Skeletal muscle satellite cell (primary cell): ENCODE measurements around the gene NPHP4. TPM values are rescaled to one million over a fixed set of nuclear protein-coding genes. Genes with fewer than 3 reads are reported as not detected.

Experiments
- H3K27me3 ChIP-seq: 2 replicates; pipeline ENCODE4 v1.7.0; 2013; ENCODE audit warnings: low read length; ENCODE audit not compliant: control insufficient read depth, insufficient read depth
- H3K36me3 ChIP-seq: 2 replicates; pipeline ENCODE4 v1.7.0; 2013; ENCODE audit warnings: mild to moderate bottlenecking, control low read depth, low read length; ENCODE audit not compliant: insufficient read depth
- H3K4me1 ChIP-seq: 2 replicates; pipeline ENCODE4 v1.7.0; 2013; ENCODE audit warnings: low read length; ENCODE audit not compliant: control insufficient read depth, insufficient read depth
- H3K4me2 ChIP-seq: 2 replicates; pipeline ENCODE4 v1.7.0; 2013; ENCODE audit warnings: mild to moderate bottlenecking, low read length
- H3K4me3 ChIP-seq: 2 replicates; pipeline ENCODE4 v1.7.0; 2013; ENCODE audit warnings: low read length
- H3K9ac ChIP-seq: 2 replicates; pipeline ENCODE4 v1.7.0; 2013; ENCODE audit warnings: mild to moderate bottlenecking, low read depth, low read length, moderate library complexity
- H3K9me3 ChIP-seq: replicated peaks from 2 replicates; pipeline ENCODE4 v1.7.0; 2013; ENCODE audit warnings: mild to moderate bottlenecking, control low read depth, low read length
- total RNA-seq: library from RNA; depleted of rRNA; stranded (reverse); fragments of >200 nt; gene quantifications from 2 replicates; pipeline ENCODE4 v1.2.3, GENCODE V29; 2012; rRNA removed

The NPHP4 gene
- total RNA-seq, result 5.6 and 8.5 TPM in 2 replicates

DNA sequence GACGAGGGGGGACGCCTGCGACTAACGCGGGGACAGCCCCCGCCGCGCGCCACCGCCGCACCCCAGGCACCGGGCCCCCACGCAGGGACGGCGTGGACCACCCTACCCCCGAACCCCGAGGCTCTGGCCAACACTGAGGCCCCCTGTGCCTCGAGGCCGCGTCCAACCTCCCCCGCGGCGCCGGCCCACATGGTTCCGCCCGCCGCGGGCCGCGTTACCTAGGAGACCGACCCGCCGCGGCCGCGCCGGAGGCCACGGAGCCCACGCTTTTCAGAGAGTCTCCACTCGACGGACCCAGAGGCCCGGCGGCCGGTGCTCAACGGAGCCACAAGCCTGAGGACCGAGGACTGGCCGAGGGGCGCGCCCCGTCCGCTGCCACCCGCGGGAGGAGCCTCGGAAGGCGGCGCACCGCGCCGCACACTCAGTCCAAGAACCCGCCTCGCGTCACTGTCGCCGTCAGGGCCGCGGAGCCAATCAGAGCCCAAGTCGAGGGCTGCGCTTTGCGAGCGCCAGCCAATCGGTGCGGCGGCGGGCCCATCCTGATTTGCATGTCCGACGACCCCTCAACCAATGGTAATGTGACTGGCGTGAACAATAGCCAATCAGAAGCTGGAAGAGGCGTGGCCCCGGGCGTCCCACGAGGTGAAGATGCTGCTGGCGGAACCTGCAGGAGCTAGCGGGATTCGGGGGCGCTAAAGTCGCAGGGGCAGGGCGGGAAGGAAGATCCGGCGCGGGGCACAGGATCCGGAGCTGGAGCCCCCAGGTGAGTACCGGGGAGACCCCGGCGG is at the start of gene NPHP4:
NPHP4 (minus strand) TSS at position 400 of the 788 bp plus-strand sequence. CDS start 6,136 bp downstream, outside the sequence.
- Histone ChIP-seq H3K36me3 (no peaks in the 10 kb centered on the region), H3K4me2 (peak within 1 kb of the TSS; percentile 98), H3K4me3 (peak within 1 kb of the TSS; percentile 99), H3K27me3 (no peaks in the 10 kb centered on the region), H3K9me3 (no peaks in the 10 kb centered on the region), H3K4me1 (peaks cover 15% of the 10 kb centered on the region), H3K9ac (peak within 1 kb of the TSS; percentile 86)

- Histone ChIP-seq H3K9ac (no peak overlapping the region), H3K9me3 (no peaks in the 10 kb centered on the region), H3K27me3 (peaks cover 20% of the 10 kb centered on the region), H3K4me2 (no peak overlapping the region), H3K4me3 (no peak overlapping the region), H3K4me1 (peaks cover 9% of the 10 kb centered on the region), H3K36me3 (no peaks in the 10 kb centered on the region)
These were observed 49.3 kb upstream of the NPHP4 start for GRCh38 chr1:6041432-6042062.

GRCh38 chr1:6040861-6041415 is 48.7 kb upstream of the NPHP4 start:
- H3K4me2 ChIP-seq, result no peak overlapping the region
- H3K27me3 ChIP-seq, result peaks cover 15% of the 10 kb centered on the region
- H3K9ac ChIP-seq, result no peak overlapping the region
- H3K9me3 ChIP-seq, result no peaks in the 10 kb centered on the region
- no peak overlapping the region for H3K4me3 ChIP-seq
- H3K4me1 ChIP-seq, result peaks cover 9% of the 10 kb centered on the region
- H3K36me3 ChIP-seq, result no peaks in the 10 kb centered on the region

DNA sequence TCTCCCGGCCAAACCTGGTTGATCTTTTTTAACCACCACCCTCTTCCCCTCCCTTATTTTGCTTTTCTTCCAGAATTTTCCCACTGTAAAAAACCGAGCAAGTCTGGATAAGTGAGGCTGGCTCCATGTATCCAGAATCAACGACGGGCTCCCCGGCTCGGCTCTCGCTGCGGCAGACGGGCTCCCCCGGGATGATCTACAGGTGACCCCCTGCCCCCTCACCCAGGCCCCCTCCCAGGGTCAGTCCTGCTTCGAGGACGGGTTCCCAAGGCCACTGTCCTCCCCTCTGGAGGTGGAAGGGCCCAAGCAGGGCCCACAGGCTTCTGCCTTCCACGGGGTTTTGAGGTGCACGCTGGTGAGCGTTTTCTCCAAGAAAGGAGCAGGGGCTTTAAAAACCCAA is 48.2 kb upstream of the NPHP4 start:
- Histone ChIP-seq H3K9me3 (no peaks in the 10 kb centered on the region), H3K4me2 (no peak overlapping the region), H3K9ac (no peak overlapping the region), H3K36me3 (no peaks in the 10 kb centered on the region), H3K4me1 (peaks cover 9% of the 10 kb centered on the region), H3K4me3 (no peak overlapping the region), H3K27me3 (peaks cover 11% of the 10 kb centered on the region)

- no peak overlapping the region for H3K4me2 ChIP-seq
- no peaks in the 10 kb centered on the region for H3K9me3 ChIP-seq
- no peak overlapping the region for H3K9ac ChIP-seq
- no peaks in the 10 kb centered on the region for H3K36me3 ChIP-seq
- H3K27me3 ChIP-seq, result peaks cover 24% of the 10 kb centered on the region
- peaks cover 9% of the 10 kb centered on the region for H3K4me1 ChIP-seq
- H3K4me3 ChIP-seq, result no peak overlapping the region
These were observed 46.8 kb upstream of the NPHP4 start for GRCh38 chr1:6039031-6039430.

DNA sequence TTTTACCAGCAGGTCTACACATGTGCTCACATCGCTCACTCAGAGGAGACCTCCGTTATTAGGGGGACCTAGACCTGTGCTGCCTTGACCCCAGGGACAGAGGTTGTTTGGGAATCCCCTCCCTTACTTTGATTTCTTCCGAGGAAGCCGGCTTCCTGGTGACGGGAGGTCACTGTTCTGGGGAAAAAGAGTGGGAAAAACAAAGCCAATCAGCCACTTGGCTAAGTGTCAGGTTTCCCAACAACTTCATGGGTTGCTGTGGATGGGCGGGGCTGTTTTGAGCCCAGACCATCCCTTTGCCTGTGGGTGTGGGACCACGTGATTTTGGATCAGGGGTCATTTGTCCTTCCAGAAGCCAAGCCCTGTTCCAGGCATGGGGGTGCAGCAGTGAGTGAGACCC is 46.4 kb upstream of the NPHP4 start:
- Histone ChIP-seq H3K36me3 (no peaks in the 10 kb centered on the region), H3K4me2 (no peak overlapping the region), H3K27me3 (peaks cover 26% of the 10 kb centered on the region), H3K9me3 (no peaks in the 10 kb centered on the region), H3K4me1 (peaks cover 9% of the 10 kb centered on the region), H3K9ac (no peak overlapping the region), H3K4me3 (no peak overlapping the region)

GRCh38 chr1:6037338-6037762 is 45.1 kb upstream of the NPHP4 start:
- Histone ChIP-seq H3K4me2 (peak overlapping the region; percentile 26), H3K27me3 (peaks cover 37% of the 10 kb centered on the region), H3K9me3 (no peaks in the 10 kb centered on the region), H3K4me1 (peaks cover 9% of the 10 kb centered on the region), H3K4me3 (no peak overlapping the region), H3K36me3 (no peaks in the 10 kb centered on the region), H3K9ac (no peak overlapping the region)

GRCh38 chr1:6035719-6036118 is 43.5 kb upstream of the NPHP4 start:
- peaks cover 9% of the 10 kb centered on the region for H3K4me1 ChIP-seq
- H3K4me2 ChIP-seq, result no peak overlapping the region
- no peak overlapping the region for H3K9ac ChIP-seq
- H3K4me3 ChIP-seq, result no peak overlapping the region
- H3K9me3 ChIP-seq, result no peaks in the 10 kb centered on the region
- peaks cover 30% of the 10 kb centered on the region for H3K27me3 ChIP-seq
- H3K36me3 ChIP-seq, result no peaks in the 10 kb centered on the region

DNA sequence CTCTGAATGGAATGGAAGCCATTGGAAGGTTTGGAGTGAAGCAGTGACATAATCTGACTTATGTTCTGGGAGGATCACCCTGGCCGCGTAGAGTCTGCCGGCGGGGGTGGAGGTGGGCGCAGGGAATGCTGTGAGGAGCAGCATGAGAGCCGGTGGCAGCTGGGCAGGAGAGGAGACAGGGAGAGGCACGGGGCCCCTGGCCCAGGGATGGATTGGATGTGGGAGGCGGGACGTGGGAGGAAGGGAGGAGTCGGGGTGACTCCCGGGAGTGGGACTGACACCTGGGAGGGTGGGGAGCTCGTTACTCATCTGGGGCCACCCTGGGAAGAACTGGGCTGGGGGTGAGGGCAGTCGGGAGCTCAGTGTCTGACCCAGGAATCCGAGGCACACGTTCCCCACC is 43.1 kb upstream of the NPHP4 start:
- Histone ChIP-seq H3K36me3 (no peaks in the 10 kb centered on the region), H3K9ac (no peak overlapping the region), H3K4me2 (no peak overlapping the region), H3K4me1 (peaks cover 9% of the 10 kb centered on the region), H3K27me3 (peaks cover 30% of the 10 kb centered on the region), H3K9me3 (no peaks in the 10 kb centered on the region), H3K4me3 (no peak overlapping the region)

- Histone ChIP-seq H3K4me1 (peaks cover 9% of the 10 kb centered on the region), H3K27me3 (peaks cover 30% of the 10 kb centered on the region), H3K36me3 (no peaks in the 10 kb centered on the region), H3K4me2 (no peak overlapping the region), H3K4me3 (no peak overlapping the region), H3K9me3 (no peaks in the 10 kb centered on the region), H3K9ac (no peak overlapping the region)
These were observed 42.5 kb upstream of the NPHP4 start for GRCh38 chr1:6034750-6035096.

DNA sequence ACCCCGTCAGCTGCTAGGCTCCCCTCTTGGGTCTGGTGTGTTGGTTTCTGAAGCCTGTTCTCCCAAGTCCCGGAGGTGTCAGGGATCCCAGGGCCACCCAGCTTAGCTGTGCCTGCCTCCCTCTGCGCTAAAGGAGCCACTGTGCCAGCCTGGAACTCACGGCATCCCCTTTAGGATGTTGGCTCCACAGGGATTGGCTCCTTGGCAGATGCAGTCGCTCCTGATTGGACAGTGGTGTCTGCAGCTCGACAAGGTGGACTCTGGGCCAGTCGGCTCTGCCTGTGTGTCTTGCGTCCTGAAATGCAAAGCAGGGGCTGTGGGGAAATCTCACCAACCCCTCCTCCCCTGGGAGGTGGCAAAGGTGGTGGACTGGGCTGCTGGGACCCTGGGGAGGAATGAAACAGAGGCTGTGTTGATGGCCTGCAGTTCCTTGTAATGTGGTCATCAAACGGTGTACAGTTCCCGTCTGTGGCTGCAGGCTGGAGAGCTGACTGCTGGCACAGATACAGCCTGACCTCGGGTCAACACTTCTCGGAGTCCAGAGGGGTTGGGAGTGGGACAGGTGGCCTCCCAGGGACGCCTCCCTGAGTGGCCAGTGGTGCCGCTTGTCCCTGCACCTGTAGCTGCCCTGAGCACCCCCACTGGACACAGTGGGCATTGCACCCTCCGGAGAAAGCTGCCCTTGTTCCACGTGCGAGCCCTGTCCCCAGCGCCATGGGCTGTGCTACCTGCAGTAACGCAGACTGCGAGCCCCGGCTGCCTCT is 41.9 kb upstream of the NPHP4 start:
- Histone ChIP-seq H3K4me1 (peaks cover 9% of the 10 kb centered on the region), H3K27me3 (peaks cover 30% of the 10 kb centered on the region), H3K9me3 (no peaks in the 10 kb centered on the region), H3K4me3 (no peak overlapping the region), H3K9ac (no peak overlapping the region), H3K36me3 (no peaks in the 10 kb centered on the region), H3K4me2 (no peak overlapping the region)
